MM.1S (cell line): ENCODE data around the gene DECR2.

Source experiments
- DNase-seq: peaks from one replicate; pipeline ENCODE4 v3.0.0-alpha.2; 2015
- H2AFZ ChIP-seq: fragments of 300-600 bp; sonication (generic); 2 replicates; pipeline ENCODE4 v1.6.0; 2016; ENCODE audit warnings: antibody characterized with exemption, low read length
- H3F3A ChIP-seq: fragments of 300-600 bp; sonication (generic); 2 replicates; pipeline ENCODE4 v1.6.1; 2016; ENCODE audit warnings: mild to moderate bottlenecking, antibody characterized with exemption, low read length, moderate library complexity, mixed read lengths; ENCODE audit not compliant: insufficient read depth
- H3K27ac ChIP-seq: fragments of 300-600 bp; sonication (generic); 2 replicates; pipeline ENCODE4 v1.5.1; 2016; ENCODE audit warnings: mild to moderate bottlenecking, low read length
- H3K27me3 ChIP-seq: fragments of 300-600 bp; sonication (generic); replicated peaks from 2 replicates; pipeline ENCODE4 v1.6.0; 2016; ENCODE audit warnings: low read length; ENCODE audit not compliant: insufficient read depth
- H3K36me3 ChIP-seq: fragments of 300-600 bp; sonication (generic); replicated peaks from 2 replicates; pipeline ENCODE4 v1.6.1; 2016; ENCODE audit warnings: mild to moderate bottlenecking, low read length, mixed read lengths; ENCODE audit not compliant: insufficient read depth
- H3K4me1 ChIP-seq: fragments of 300-600 bp; sonication (generic); 2 replicates; pipeline ENCODE4 v1.6.1; 2016; ENCODE audit warnings: low read length, mixed read lengths
- H3K4me2 ChIP-seq: fragments of 300-600 bp; sonication (generic); 2 replicates; pipeline ENCODE4 v1.6.0; 2016; ENCODE audit warnings: low read depth, low read length
- H3K4me3 ChIP-seq: fragments of 300-600 bp; sonication (generic); 2 replicates; pipeline ENCODE4 v1.5.1; 2016; ENCODE audit warnings: low read length, mixed read lengths
- H3K79me2 ChIP-seq: fragments of 300-600 bp; sonication (generic); 2 replicates; pipeline ENCODE4 v1.6.1; 2016; ENCODE audit warnings: mixed run types, low read length, mixed read lengths
- H3K9ac ChIP-seq: fragments of 300-600 bp; sonication (generic); 2 replicates; pipeline ENCODE4 v1.6.1; 2016; ENCODE audit warnings: low read length, mixed read lengths
- H3K9me2 ChIP-seq: fragments of 300-600 bp; sonication (generic); replicated peaks from 2 replicates; pipeline ENCODE4 v1.6.1; 2016; ENCODE audit warnings: mild to moderate bottlenecking, low read length, mixed read lengths; ENCODE audit not compliant: insufficient read depth
- H3K9me3 ChIP-seq: fragments of 300-600 bp; sonication (generic); replicated peaks from 2 replicates; pipeline ENCODE4 v1.6.1; 2016; ENCODE audit warnings: mild to moderate bottlenecking, low read length, mixed read lengths; ENCODE audit not compliant: insufficient read depth
- H4K20me1 ChIP-seq: fragments of 300-600 bp; sonication (generic); 2 replicates; pipeline ENCODE4 v1.6.1; 2016; ENCODE audit warnings: mild to moderate bottlenecking, low read length, moderate library complexity, mixed read lengths; ENCODE audit not compliant: insufficient read depth
- CTCF ChIP-seq: fragments of 300-600 bp; sonication (generic); IDR thresholded peaks from 2 replicates; pipeline ENCODE4 v1.5.1; 2016; ENCODE audit warnings: antibody characterized with exemption, low read length, mixed read lengths
- EZH2 ChIP-seq: fragments of 300-600 bp; sonication (generic); optimal IDR thresholded peaks from 2 replicates; pipeline ENCODE3; 2017; ENCODE audit warnings: low read depth, mild to moderate bottlenecking, antibody characterized with exemption, low read length, mixed read lengths
- EZH2phosphoT487 ChIP-seq: fragments of 300-600 bp; sonication (generic); IDR thresholded peaks from 2 replicates; pipeline ENCODE4 v1.6.1; 2018; ENCODE audit warnings: antibody characterized with exemption, low read length

DECR2 gene

GRCh38 chr16:454397-454940 lies 52.8 kb downstream of the DECR2 start:
- no peak overlapping the region for H3K9ac ChIP-seq
- H3K36me3 ChIP-seq: no peaks in the 10 kb centered on the region
- no peak overlapping the region for H3K4me3 ChIP-seq
- no peaks in the 10 kb centered on the region for H3K9me3 ChIP-seq
- DNase-seq: no peak
- no peaks in the 10 kb centered on the region for H4K20me1 ChIP-seq
- H3K79me2 ChIP-seq: no peaks in the 10 kb centered on the region
- no peaks in the 10 kb centered on the region for H3K9me2 ChIP-seq
- H3K4me2 ChIP-seq: no peak overlapping the region
- no peaks in the 10 kb centered on the region for H3K4me1 ChIP-seq
- H3F3A ChIP-seq: no peaks in the 10 kb centered on the region
- H3K27me3 ChIP-seq: no peaks in the 10 kb centered on the region
- H2AFZ ChIP-seq: no peak overlapping the region
- H3K27ac ChIP-seq: no peak overlapping the region
- no peak for TF ChIP-seq CTCF
- TF ChIP-seq EZH2: no peak
- TF ChIP-seq EZH2phosphoT487: no peak

- Histone ChIP-seq H3K9me3 (no peaks in the 10 kb centered on the region), H3K27me3 (no peaks in the 10 kb centered on the region), H3K9ac (no peak overlapping the region), H3F3A (no peaks in the 10 kb centered on the region), H3K36me3 (no peaks in the 10 kb centered on the region), H3K4me3 (no peak overlapping the region), H3K9me2 (no peaks in the 10 kb centered on the region), H3K4me2 (no peak overlapping the region), H3K27ac (no peak overlapping the region), H3K4me1 (no peaks in the 10 kb centered on the region), H2AFZ (no peak overlapping the region), H4K20me1 (no peaks in the 10 kb centered on the region), H3K79me2 (no peaks in the 10 kb centered on the region)
- TF ChIP-seq CTCF: no peak
- DNase-seq: no peak
These were observed 53.8 kb downstream of the DECR2 start for GRCh38 chr16:455453-455852.

GRCh38 chr16:456891-457483 lies 55.3 kb downstream of the DECR2 start:
- Histone ChIP-seq H3K79me2 (no peaks in the 10 kb centered on the region), H3K27me3 (no peaks in the 10 kb centered on the region), H3K4me1 (no peaks in the 10 kb centered on the region), H3K36me3 (no peaks in the 10 kb centered on the region), H3K4me2 (no peak overlapping the region), H3K4me3 (no peak overlapping the region), H3K9me3 (no peaks in the 10 kb centered on the region), H2AFZ (no peak overlapping the region), H3K9ac (no peak overlapping the region), H3F3A (no peaks in the 10 kb centered on the region), H3K27ac (no peak overlapping the region), H4K20me1 (no peaks in the 10 kb centered on the region), H3K9me2 (no peaks in the 10 kb centered on the region)
- DNase-seq: no peak
- no peak for TF ChIP-seq EZH2
- no peak for TF ChIP-seq CTCF
- no peak for TF ChIP-seq EZH2phosphoT487
